GM23248 (cell line): ENCODE data around the gene TSPAN3. TPM values are rescaled to one million over a fixed set of nuclear protein-coding genes. Genes with fewer than 3 reads are reported as not detected.

ENCODE experiments used
- DNase-seq: peaks from one replicate; pipeline ENCODE4 v3.0.0-alpha.2; 2015
- H2AFZ ChIP-seq: fragments of 200-600 bp; sonication (generic); 2 replicates; pipeline ENCODE4 v1.6.1; 2016; ENCODE audit warnings: antibody characterized with exemption
- H3F3A ChIP-seq: fragments of 200-600 bp; sonication (generic); 2 replicates; pipeline ENCODE4 v1.6.1; 2016; ENCODE audit warnings: mild to moderate bottlenecking, antibody characterized with exemption, mixed run types; ENCODE audit not compliant: insufficient read depth
- H3K27ac ChIP-seq: fragments of 200-600 bp; sonication (generic); 2 replicates; pipeline ENCODE4 v1.5.1; 2016; ENCODE audit warnings: mild to moderate bottlenecking
- H3K27me3 ChIP-seq: fragments of 200-600 bp; sonication (generic); replicated peaks from 2 replicates; pipeline ENCODE4 v1.6.1; 2016; ENCODE audit warnings: mild to moderate bottlenecking; ENCODE audit not compliant: insufficient read depth
- H3K36me3 ChIP-seq: fragments of 200-600 bp; sonication (generic); 2 replicates; pipeline ENCODE4 v1.6.1; 2016; ENCODE audit warnings: low read depth, mild to moderate bottlenecking
- H3K4me1 ChIP-seq: fragments of 200-600 bp; sonication (generic); 2 replicates; pipeline ENCODE4 v1.6.1; 2016; ENCODE audit warnings: mild to moderate bottlenecking; ENCODE audit not compliant: insufficient read depth
- H3K4me2 ChIP-seq: fragments of 200-600 bp; sonication (generic); one replicate; pipeline ENCODE4 v1.6.1; 2016; ENCODE audit warnings: mild to moderate bottlenecking; ENCODE audit not compliant: unreplicated experiment
- H3K4me3 ChIP-seq: fragments of 200-600 bp; sonication (generic); 2 replicates; pipeline ENCODE4 v1.5.1; 2016; ENCODE audit warnings: mild to moderate bottlenecking
- H3K79me2 ChIP-seq: fragments of 200-600 bp; sonication (generic); 2 replicates; pipeline ENCODE4 v1.6.1; 2016; ENCODE audit warnings: mild to moderate bottlenecking; ENCODE audit not compliant: insufficient read depth
- H3K9ac ChIP-seq: fragments of 200-600 bp; sonication (generic); 2 replicates; pipeline ENCODE4 v1.6.1; 2016; ENCODE audit warnings: mild to moderate bottlenecking
- H3K9me2 ChIP-seq: fragments of 200-600 bp; sonication (generic); 2 replicates; pipeline ENCODE4 v1.6.1; 2016; ENCODE audit warnings: mixed run types, mild to moderate bottlenecking, moderate library complexity; ENCODE audit not compliant: insufficient read depth
- H3K9me3 ChIP-seq: fragments of 200-600 bp; sonication (generic); one replicate; pipeline ENCODE4 v1.6.1; 2017; ENCODE audit warnings: low read depth
- H4K20me1 ChIP-seq: fragments of 200-600 bp; sonication (generic); 2 replicates; pipeline ENCODE4 v1.6.0; 2016; ENCODE audit not compliant: insufficient read depth
- EZH2 ChIP-seq: fragments of 200-600 bp; sonication (generic); IDR thresholded peaks from 2 replicates; pipeline ENCODE4 v1.6.1; 2018; ENCODE audit warnings: antibody characterized with exemption, mild to moderate bottlenecking; ENCODE audit not compliant: insufficient read depth, poor library complexity, severe bottlenecking
- EZH2phosphoT487 ChIP-seq: fragments of 200-600 bp; sonication (generic); IDR thresholded peaks from 2 replicates; pipeline ENCODE4 v1.6.1; 2018; ENCODE audit warnings: antibody characterized with exemption, moderate library complexity, mild to moderate bottlenecking, low read depth; ENCODE audit not compliant: insufficient read depth
- WGBS, 2 experiments: methylation state at CpG; one replicate each; pipeline ENCODE4 v1.1.6; 2015 to 2017; ENCODE audit warnings: low lambda C conversion rate in 2 of 2, low coverage in 1 of 2; ENCODE audit errors: missing lambda C conversion rate in 2 of 2; 5-methylcytosine and 5-hydroxymethylcytosine counted together
- in situ Hi-C: fragments of 300-500 bp; cut with MboI; formaldehyde crosslinking; loops from 2 replicates; pipeline ENCODE4 v1.15.0; 2020
- polyA plus RNA-seq: library from polyadenylated mRNA; unstranded; fragments of >200 nt; fragmentation: Nextera tagmentation; extraction: Ambion mirVana; gene quantifications from 2 replicates; pipeline ENCODE4 v1.2.1, GENCODE V29; 2016
- total RNA-seq: library from RNA; depleted of rRNA; stranded (reverse); fragments of >200 nt; shearing (Covaris generic); gene quantifications from 2 replicates; pipeline ENCODE4 v1.2.3, GENCODE V29; 2014

TSPAN3 gene
- total and polyA plus RNA-seq, 2 experiments from 2014 or later, result 307 to 321 TPM

- no peak for DNase-seq
These were observed 33.3 kb downstream of the TSPAN3 start for GRCh38 chr15:77037388-77038209.

GRCh38 chr15:77036537-77037387 lies 34.1 kb downstream of the TSPAN3 start:
- H3K9me2 ChIP-seq, result no peaks in the 10 kb centered on the region
- no peak overlapping the region for H2AFZ ChIP-seq
- in situ Hi-C loops, result no loop called here
- no peaks in the 10 kb centered on the region; the same call in 1 of the 2 replicates for H3F3A ChIP-seq
- DNase-seq, result no peak
- H3K9me3 ChIP-seq, result no peaks in the 10 kb centered on the region
- H3K9ac ChIP-seq, result no peak overlapping the region
- no peaks in the 10 kb centered on the region for H3K4me1 ChIP-seq
- 85 to 87% methylated on average over 20 to 22 of the region's 22 CpGs for WGBS, 2 experiments
- H3K36me3 ChIP-seq, result no peaks in the 10 kb centered on the region
- TF ChIP-seq EZH2, result no peak
- TF ChIP-seq EZH2phosphoT487, result no peak
- H3K79me2 ChIP-seq, result no peaks in the 10 kb centered on the region
- H3K27me3 ChIP-seq, result no peaks in the 10 kb centered on the region
- H3K27ac ChIP-seq, result no peak overlapping the region
- H4K20me1 ChIP-seq, result no peaks in the 10 kb centered on the region
- no peak overlapping the region for H3K4me3 ChIP-seq
- H3K4me2 ChIP-seq, result no peak overlapping the region

More at GRCh38 chr15:77037388-77038209, 33.3 kb downstream of the TSPAN3 start:
- Histone ChIP-seq H3K27ac (no peak overlapping the region), H3K4me2 (no peak overlapping the region), H3K4me1 (no peaks in the 10 kb centered on the region), H3K9ac (no peak overlapping the region), H3K79me2 (no peaks in the 10 kb centered on the region), H3K4me3 (no peak overlapping the region), H3K27me3 (no peaks in the 10 kb centered on the region), H4K20me1 (no peaks in the 10 kb centered on the region), H3K36me3 (no peaks in the 10 kb centered on the region), H3K9me2 (no peaks in the 10 kb centered on the region), H3K9me3 (no peaks in the 10 kb centered on the region), H2AFZ (no peak overlapping the region), H3F3A (no peaks in the 10 kb centered on the region; the same call in 1 of the 2 replicates)
- 72 to 79% methylated on average over 12 of the region's 12 CpGs for WGBS, 2 experiments
- in situ Hi-C loops, result no loop called here
- TF ChIP-seq EZH2 (no peak), EZH2phosphoT487 (no peak)

GRCh38 chr15:77035999-77036471 lies 34.9 kb downstream of the TSPAN3 start:
- H3K4me2 ChIP-seq, result no peak overlapping the region
- H3K9ac ChIP-seq, result no peak overlapping the region
- WGBS, 2 experiments, result 69% methylated on average over 13 of the region's 13 CpGs
- H3K9me3 ChIP-seq, result no peaks in the 10 kb centered on the region
- H3K4me3 ChIP-seq, result no peak overlapping the region
- in situ Hi-C loops, result no loop called here
- no peak overlapping the region for H2AFZ ChIP-seq
- H3K36me3 ChIP-seq, result no peaks in the 10 kb centered on the region
- no peaks in the 10 kb centered on the region for H3K27me3 ChIP-seq
- H4K20me1 ChIP-seq, result no peaks in the 10 kb centered on the region
- TF ChIP-seq EZH2, result no peak
- TF ChIP-seq EZH2phosphoT487, result no peak
- H3K79me2 ChIP-seq, result no peaks in the 10 kb centered on the region
- no peak for DNase-seq
- no peaks in the 10 kb centered on the region; the same call in 1 of the 2 replicates for H3F3A ChIP-seq
- H3K4me1 ChIP-seq, result no peaks in the 10 kb centered on the region
- H3K9me2 ChIP-seq, result no peaks in the 10 kb centered on the region
- no peak overlapping the region for H3K27ac ChIP-seq

GRCh38 chr15:77035584-77035983 lies 35.3 kb downstream of the TSPAN3 start:
- no peak for DNase-seq
- 91 to 100% methylated on average over 4 to 9 of the region's 9 CpGs for WGBS, 2 experiments
- Histone ChIP-seq H3F3A (no peaks in the 10 kb centered on the region; the same call in 1 of the 2 replicates), H3K4me2 (no peak overlapping the region), H3K4me3 (no peak overlapping the region), H3K79me2 (no peaks in the 10 kb centered on the region), H3K9me2 (no peaks in the 10 kb centered on the region), H3K9me3 (no peaks in the 10 kb centered on the region), H3K36me3 (no peaks in the 10 kb centered on the region), H2AFZ (no peak overlapping the region), H4K20me1 (no peaks in the 10 kb centered on the region), H3K27me3 (no peaks in the 10 kb centered on the region), H3K9ac (no peak overlapping the region), H3K4me1 (no peaks in the 10 kb centered on the region), H3K27ac (no peak overlapping the region)
- in situ Hi-C loops, result no loop called here
- TF ChIP-seq EZH2phosphoT487 (no peak), EZH2 (no peak)
